ENCODE data around the gene MISFA. TPM values are rescaled to one million over a fixed set of nuclear protein-coding genes. Genes with fewer than 3 reads are reported as not detected.

MISFA gene
- total and polyA plus RNA-seq, 11 donors: 0.93 to 11.1 (median 7.8) TPM

- ATAC-seq (peak in 3 of 4 donors; percentile 45 to 70 (median 49)), DNase-seq (no peak)
- H3K4me1 ChIP-seq: peaks cover 0 to 43% (median 16%) of the 10 kb centered on the region in 12 donors
- H3K27me3 ChIP-seq: no peaks in the 10 kb centered on the region
- 7 to 12% (median 11%) methylated on average over 5 of the region's 5 CpGs for WGBS, 4 donors
- H3K27ac ChIP-seq: peak overlapping the region in 10 of 12 donors; percentile 2 to 65 (median 27)
- intact Hi-C loops (cut with DNase I): no loop called here
- H3K36me3 ChIP-seq: peaks cover 0 to 34% (median 29%) of the 10 kb centered on the region in 9 donors
- peaks cover 0 to 1% (median 0%) of the 10 kb centered on the region in 12 donors for H3K9me3 ChIP-seq
- TF ChIP-seq POLR2A (IDR thresholded peaks at IDR 0.05) (no peak), CTCF (IDR thresholded peaks at IDR 0.05) (no peak)
- no peak overlapping the region for H3K4me3 ChIP-seq
These were observed 18.9 kb downstream of the MISFA start for GRCh38 chr11:18618342-18619025.

GRCh38 chr11:18623707-18624106 lies 24.1 kb downstream of the MISFA start:
- Histone ChIP-seq H3K4me1 (peaks cover 0 to 23% (median 14%) of the 10 kb centered on the region in 12 donors), H3K36me3 (no peaks in the 10 kb centered on the region), H3K27ac (no peak overlapping the region), H3K27me3 (no peaks in the 10 kb centered on the region), H3K9me3 (peaks cover 0 to 3% (median 0%) of the 10 kb centered on the region in 12 donors), H3K4me3 (no peak overlapping the region)
- intact Hi-C loops (cut with DNase I): no loop called here
- DNase-seq (no peak), ATAC-seq (no peak)
- WGBS, 4 donors: 97 to 100% (median 99%) methylated on average over 2 of the region's 2 CpGs
- TF ChIP-seq CTCF (IDR thresholded peaks at IDR 0.05) (no peak), POLR2A (IDR thresholded peaks at IDR 0.05) (no peak)

- intact Hi-C loops (cut with DNase I): no loop called here
- H3K27ac ChIP-seq: no peak overlapping the region
- peaks cover 0 to 22% (median 9%) of the 10 kb centered on the region in 12 donors for H3K4me1 ChIP-seq
- 85 to 93% (median 87%) methylated on average over 1 of the region's 1 CpG for WGBS, 4 donors
- no peaks in the 10 kb centered on the region for H3K27me3 ChIP-seq
- TF ChIP-seq CTCF (IDR thresholded peaks at IDR 0.05) (no peak), POLR2A (IDR thresholded peaks at IDR 0.05) (no peak)
- H3K9me3 ChIP-seq: peaks cover 0 to 3% (median 0%) of the 10 kb centered on the region in 12 donors
- H3K4me3 ChIP-seq: no peak overlapping the region
- no peak for ATAC-seq
- no peaks in the 10 kb centered on the region for H3K36me3 ChIP-seq
- DNase-seq: no peak
These were observed 24.6 kb downstream of the MISFA start for GRCh38 chr11:18624161-18624560.

GRCh38 chr11:18632841-18633240 lies 33.3 kb downstream of the MISFA start:
- intact Hi-C loops (cut with DNase I): loop anchor here in 8 of 10 donors (5.0 to 10.0 kb wide), 9 partner anchors 41 to 318 kb away; partner anchors contain the start of genes GTF2H1 (in 3 of the 8), HPS5 (in 3 of the 8) and UEVLD (in 3 of the 8)
- no peaks in the 10 kb centered on the region for H3K27me3 ChIP-seq
- peak overlapping the region in 10 of 12 donors; percentile 72 to 99 (median 93) for H3K4me3 ChIP-seq
- peaks cover 0 to 25% (median 18%) of the 10 kb centered on the region in 12 donors for H3K4me1 ChIP-seq
- no peak for TF ChIP-seq CTCF (IDR thresholded peaks at IDR 0.05)
- TF ChIP-seq POLR2A (IDR thresholded peaks at IDR 0.05): no peak
- WGBS, 4 donors: 50 to 56% (median 53%) methylated on average over 2 of the region's 2 CpGs
- H3K27ac ChIP-seq: no peak overlapping the region
- no peak for ATAC-seq
- H3K36me3 ChIP-seq: peaks cover 0 to 6% (median 0%) of the 10 kb centered on the region in 9 donors
- no peaks in the 10 kb centered on the region for H3K9me3 ChIP-seq
- no peak for DNase-seq
